Activated T-cell treated with anti-CD3 and anti-CD28 coated beads, Interleukin-2, amount 50 U/mL, for 72 hours (primary cell): ENCODE data around the gene KCTD5. TPM values are rescaled to one million over a fixed set of nuclear protein-coding genes. Genes with fewer than 3 reads are reported as not detected.
A peak's percentile ranks its signal among the peaks of the same experiment; 100 is the strongest.
"Not testable (repeated sequence)": the region's sequence is repeated elsewhere in the genome, so short reads cannot be mapped to it uniquely, and the experiment has no call there.

Experiments
- ATAC-seq, 2 donors: fragments of 150-1000 bp; cut with Tn5 transposase; replicated peaks in 1 of 2; 2 replicates each; pipeline ENCODE4 v1.10.0; 2021; ENCODE audit warnings: moderate library complexity in 2 of 2, mild to moderate bottlenecking in 1 of 2
- DNase-seq, 2 donors: peaks; one replicate each; pipeline ENCODE4 v3.0.0; 2021 to 2022; ENCODE audit warnings: mixed read lengths in 1 of 2
- H3K27ac Mint-ChIP-seq: one replicate; pipeline ENCODE4 v1.8.0; 2022; ENCODE audit warnings: mild to moderate bottlenecking, moderate library complexity, mixed read lengths
- H3K27me3 Mint-ChIP-seq: one replicate; pipeline ENCODE4 v1.8.0; 2022; ENCODE audit warnings: low read depth, mixed read lengths
- H3K36me3 Mint-ChIP-seq, 2 donors: one replicate each; pipeline ENCODE4 v1.8.0; 2022; ENCODE audit warnings: mixed read lengths in 2 of 2, mild to moderate bottlenecking in 1 of 2; ENCODE audit not compliant: insufficient read depth in 2 of 2
- H3K4me1 Mint-ChIP-seq: one replicate; pipeline ENCODE4 v1.8.0; 2022; ENCODE audit warnings: low read depth, mixed read lengths
- H3K4me3 Mint-ChIP-seq, 2 donors: one replicate each; pipeline ENCODE4 v1.8.0; 2022; ENCODE audit warnings: mild to moderate bottlenecking in 2 of 2, mixed read lengths in 2 of 2, moderate library complexity in 2 of 2
- H3K9me3 Mint-ChIP-seq, 2 donors: one replicate each; pipeline ENCODE4 v1.8.0; 2022; ENCODE audit warnings: mixed read lengths in 2 of 2
- total RNA-seq, 2 donors: library from RNA; stranded (reverse); gene quantifications; one replicate each; pipeline ENCODE4 v1.2.3, GENCODE V29; 2022

Gene KCTD5
- total RNA-seq, 2 donors from 2014 or later = 44.8 to 50.2 TPM

- Mint-ChIP-seq H3K27me3 (peaks cover 6% of the 10 kb centered on the region), H3K36me3 (no peaks in the 10 kb centered on the region), H3K4me3 (peak overlapping the region; percentile 83 to 85), H3K27ac (peak overlapping the region; percentile 68), H3K4me1 (peaks cover 5% of the 10 kb centered on the region), H3K9me3 (no peaks in the 10 kb centered on the region)
- DNase-seq (peak; percentile 92 to 94), ATAC-seq (peak; percentile 90)
These were observed 38.7 kb downstream of the KCTD5 start for GRCh38 chr16:2720719-2721633.

DNA sequence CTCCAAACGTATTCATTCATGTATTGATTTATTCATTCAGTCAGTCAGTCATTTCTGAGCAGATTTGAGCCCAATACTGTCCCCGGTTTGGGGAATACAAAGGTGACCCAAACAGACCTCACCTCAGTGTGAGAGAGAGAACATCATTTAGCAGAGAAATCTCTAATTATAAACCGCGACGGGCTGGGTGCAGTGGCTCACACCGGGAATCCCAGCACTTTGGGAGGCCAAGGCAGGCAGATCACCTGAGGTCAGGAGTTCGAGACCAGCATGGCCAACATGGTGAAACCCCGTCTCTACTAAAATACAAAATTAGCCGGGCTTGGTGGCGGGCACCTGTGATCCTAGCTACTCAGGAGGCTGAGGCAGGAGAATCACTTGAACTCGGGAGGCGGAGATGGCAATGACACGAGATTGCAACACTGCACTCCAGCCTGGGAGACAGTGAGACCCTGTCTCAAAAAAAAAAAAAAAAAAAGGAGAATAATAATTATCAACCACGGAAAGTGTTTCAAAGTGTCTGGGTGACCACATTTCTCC lies 39.4 kb downstream of the KCTD5 start:
- ATAC-seq, H3K36me3 Mint-ChIP-seq, DNase-seq, H3K27ac Mint-ChIP-seq, H3K9me3 Mint-ChIP-seq, H3K27me3 Mint-ChIP-seq, H3K4me1 Mint-ChIP-seq: not testable (repeated sequence)
- H3K4me3 Mint-ChIP-seq = peak overlapping the region; percentile 69 to 73

GRCh38 chr16:2724088-2724676 lies 41.9 kb downstream of the KCTD5 start:
- ATAC-seq (no peak), DNase-seq (no peak)
- Mint-ChIP-seq H3K27ac (no peak overlapping the region), H3K9me3 (no peaks in the 10 kb centered on the region), H3K36me3 (no peaks in the 10 kb centered on the region), H3K4me1 (peaks cover 7% of the 10 kb centered on the region), H3K4me3 (no peak overlapping the region), H3K27me3 (peaks cover 6% of the 10 kb centered on the region)

DNA sequence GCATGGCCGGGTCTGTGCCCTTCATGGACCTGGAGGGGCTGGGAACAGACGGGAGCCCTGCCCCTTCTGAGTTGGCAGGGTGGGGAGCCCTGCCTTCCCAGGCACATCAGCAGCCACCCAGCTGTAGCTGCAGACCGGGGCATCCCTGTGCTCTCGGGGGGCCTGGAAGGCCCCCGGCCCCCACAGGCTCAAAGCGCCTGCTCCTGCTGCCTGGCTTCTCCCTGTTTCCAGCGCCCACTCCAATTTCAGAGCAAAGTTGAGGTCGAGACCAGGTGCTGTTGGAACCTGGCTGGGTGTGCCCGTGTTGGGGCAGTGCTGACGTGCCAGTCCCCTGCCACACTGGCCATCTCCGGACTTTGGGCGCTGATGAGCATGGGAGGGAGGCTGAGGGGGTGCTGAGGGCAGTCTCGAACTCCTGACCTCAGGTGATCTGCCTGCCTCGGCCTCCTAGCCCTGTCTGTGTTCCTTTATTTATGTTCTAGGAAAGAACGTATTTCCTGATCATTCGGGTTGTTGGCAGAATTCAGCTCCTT lies 42.6 kb downstream of the KCTD5 start:
- Mint-ChIP-seq H3K36me3 (no peaks in the 10 kb centered on the region), H3K4me1 (peaks cover 7% of the 10 kb centered on the region), H3K4me3 (no peak overlapping the region), H3K27ac (no peak overlapping the region), H3K9me3 (no peaks in the 10 kb centered on the region), H3K27me3 (peaks cover 6% of the 10 kb centered on the region)
- no peak for ATAC-seq
- no peak for DNase-seq

DNA sequence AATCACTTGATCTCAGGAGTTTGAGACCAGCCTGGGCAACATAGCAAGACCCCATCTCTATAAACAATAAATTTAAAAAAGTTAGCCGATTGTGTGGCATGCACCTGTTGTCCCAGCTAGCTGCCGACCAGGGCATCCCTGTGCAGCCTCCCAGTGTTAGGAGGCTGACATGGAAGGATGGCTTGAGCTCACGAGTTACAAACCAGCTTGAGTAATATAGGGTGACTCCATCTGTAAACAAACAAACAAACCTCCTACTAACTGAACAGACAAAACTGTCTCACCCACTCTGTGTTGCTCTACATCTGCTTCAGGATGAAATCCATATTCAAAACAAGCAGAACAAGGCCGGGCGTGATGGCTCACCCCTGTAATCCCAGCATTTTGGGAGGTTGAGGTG lies 44.6 kb downstream of the KCTD5 start:
- no peak for ATAC-seq
- Mint-ChIP-seq H3K27ac (no peak overlapping the region), H3K4me1 (peaks cover 7% of the 10 kb centered on the region), H3K27me3 (peaks cover 6% of the 10 kb centered on the region), H3K9me3 (no peaks in the 10 kb centered on the region), H3K4me3 (no peak overlapping the region), H3K36me3 (no peaks in the 10 kb centered on the region)
- DNase-seq = no peak

DNA sequence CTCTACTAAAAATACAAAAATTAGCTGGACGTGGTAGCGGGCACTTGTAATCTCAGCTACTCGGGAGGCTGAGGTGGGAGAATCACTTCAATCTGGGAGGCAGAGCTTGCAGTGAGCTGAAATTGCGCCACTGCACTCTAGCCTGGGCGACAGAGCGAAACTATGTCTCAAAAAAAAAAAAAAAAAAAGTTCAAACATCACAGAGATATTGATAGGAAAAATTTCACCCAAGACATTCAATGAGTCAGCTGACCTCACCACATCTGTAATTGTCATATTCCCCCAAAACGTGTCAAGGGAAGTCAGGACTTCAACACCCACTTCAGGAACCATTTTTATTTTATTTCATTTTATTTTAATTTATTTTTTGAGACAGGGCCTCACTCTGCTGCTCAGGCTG lies 45.7 kb downstream of the KCTD5 start:
- H3K27me3 Mint-ChIP-seq = peaks cover 6% of the 10 kb centered on the region
- peaks cover 7% of the 10 kb centered on the region for H3K4me1 Mint-ChIP-seq
- ATAC-seq = peak in 1 of 2 donors; percentile 51
- no peak for DNase-seq
- no peaks in the 10 kb centered on the region for H3K36me3 Mint-ChIP-seq
- H3K9me3 Mint-ChIP-seq = no peaks in the 10 kb centered on the region
- no peak overlapping the region for H3K27ac Mint-ChIP-seq
- no peak overlapping the region for H3K4me3 Mint-ChIP-seq

DNA sequence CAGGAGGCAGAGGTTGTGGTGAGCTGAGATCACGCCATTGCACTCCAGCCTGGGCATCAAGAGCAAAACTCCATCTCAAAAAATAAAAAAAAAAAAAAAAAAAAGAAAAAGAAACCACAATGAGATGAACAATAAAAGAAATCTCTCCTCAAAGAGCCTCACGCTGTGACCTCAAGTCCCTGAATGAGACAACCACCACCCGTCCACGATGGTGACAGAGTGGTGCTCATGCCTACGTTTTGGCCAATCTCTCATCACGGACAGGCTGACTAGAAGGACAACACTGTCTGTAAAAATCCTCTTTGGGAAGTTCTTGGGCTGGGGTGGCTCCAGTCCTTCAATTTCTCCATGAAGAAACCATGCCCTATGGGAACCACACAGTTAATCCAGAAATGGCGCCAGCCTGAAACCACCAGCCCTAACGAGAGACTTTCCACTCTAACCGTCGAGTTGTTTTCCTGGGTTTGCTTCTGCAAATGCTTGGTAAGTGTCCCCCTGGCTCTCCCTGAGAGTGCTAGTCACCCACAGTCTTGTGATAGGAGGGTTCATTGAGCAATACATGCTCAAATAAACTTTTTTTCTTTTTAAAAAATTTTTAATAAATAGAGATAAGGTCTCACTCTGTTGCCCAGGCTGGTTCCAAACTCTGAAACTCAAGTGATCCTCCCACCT lies 52.7 kb downstream of the KCTD5 start:
- H3K9me3 Mint-ChIP-seq = no peaks in the 10 kb centered on the region
- H3K36me3 Mint-ChIP-seq = no peaks in the 10 kb centered on the region
- no peak overlapping the region for H3K27ac Mint-ChIP-seq
- no peaks in the 10 kb centered on the region for H3K27me3 Mint-ChIP-seq
- no peaks in the 10 kb centered on the region for H3K4me1 Mint-ChIP-seq
- DNase-seq (no peak), ATAC-seq (peak in 1 of 2 donors; percentile 69)
- H3K4me3 Mint-ChIP-seq = no peak overlapping the region

GRCh38 chr16:2736476-2737237 lies 54.3 kb downstream of the KCTD5 start:
- no peak for DNase-seq
- Mint-ChIP-seq H3K9me3 (no peaks in the 10 kb centered on the region), H3K27me3 (no peaks in the 10 kb centered on the region), H3K4me3 (no peak overlapping the region), H3K36me3 (no peaks in the 10 kb centered on the region), H3K4me1 (no peaks in the 10 kb centered on the region), H3K27ac (no peak overlapping the region)
- no peak for ATAC-seq

GRCh38 chr16:2737238-2737605 lies 54.9 kb downstream of the KCTD5 start:
- H3K4me1 Mint-ChIP-seq = no peaks in the 10 kb centered on the region
- DNase-seq (no peak), ATAC-seq (no peak)
- H3K27me3 Mint-ChIP-seq = no peaks in the 10 kb centered on the region
- no peaks in the 10 kb centered on the region for H3K36me3 Mint-ChIP-seq
- H3K27ac Mint-ChIP-seq = no peak overlapping the region
- H3K9me3 Mint-ChIP-seq = no peaks in the 10 kb centered on the region
- H3K4me3 Mint-ChIP-seq = no peak overlapping the region

DNA sequence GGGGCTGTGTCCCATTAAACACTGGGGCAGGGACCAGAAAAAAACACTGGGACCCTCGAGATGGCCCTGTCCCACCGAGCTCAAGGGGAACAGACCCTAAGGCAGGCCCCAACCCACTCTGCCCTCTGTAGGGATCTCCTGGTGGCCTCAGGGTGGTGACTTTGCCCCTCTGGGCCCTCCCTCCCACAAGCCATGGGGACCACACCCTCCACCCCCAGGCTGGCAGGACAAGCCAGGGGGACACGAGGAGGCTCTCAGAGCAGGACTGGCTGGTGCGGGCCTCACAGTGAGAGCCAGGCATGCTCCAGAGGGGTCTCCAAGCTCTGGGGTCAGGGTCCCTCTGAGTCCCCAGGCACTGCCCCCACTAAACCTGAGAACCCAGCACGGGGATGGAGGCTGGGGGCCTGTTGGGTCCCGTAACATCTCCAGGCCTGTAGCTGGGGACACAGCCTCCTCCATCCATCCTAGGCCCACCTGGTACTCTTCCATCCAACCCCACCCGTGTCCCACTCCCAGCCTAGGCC lies 55.6 kb downstream of the KCTD5 start:
- Mint-ChIP-seq H3K27ac (no peak overlapping the region), H3K4me3 (no peak overlapping the region), H3K36me3 (no peaks in the 10 kb centered on the region), H3K9me3 (no peaks in the 10 kb centered on the region), H3K4me1 (no peaks in the 10 kb centered on the region), H3K27me3 (no peaks in the 10 kb centered on the region)
- ATAC-seq = no peak
- no peak for DNase-seq

GRCh38 chr16:2738615-2739014 lies 56.3 kb downstream of the KCTD5 start:
- Mint-ChIP-seq H3K9me3 (no peaks in the 10 kb centered on the region), H3K36me3 (no peaks in the 10 kb centered on the region), H3K27me3 (no peaks in the 10 kb centered on the region), H3K27ac (no peak overlapping the region), H3K4me3 (no peak overlapping the region), H3K4me1 (no peaks in the 10 kb centered on the region)
- ATAC-seq (no peak), DNase-seq (no peak)

DNA sequence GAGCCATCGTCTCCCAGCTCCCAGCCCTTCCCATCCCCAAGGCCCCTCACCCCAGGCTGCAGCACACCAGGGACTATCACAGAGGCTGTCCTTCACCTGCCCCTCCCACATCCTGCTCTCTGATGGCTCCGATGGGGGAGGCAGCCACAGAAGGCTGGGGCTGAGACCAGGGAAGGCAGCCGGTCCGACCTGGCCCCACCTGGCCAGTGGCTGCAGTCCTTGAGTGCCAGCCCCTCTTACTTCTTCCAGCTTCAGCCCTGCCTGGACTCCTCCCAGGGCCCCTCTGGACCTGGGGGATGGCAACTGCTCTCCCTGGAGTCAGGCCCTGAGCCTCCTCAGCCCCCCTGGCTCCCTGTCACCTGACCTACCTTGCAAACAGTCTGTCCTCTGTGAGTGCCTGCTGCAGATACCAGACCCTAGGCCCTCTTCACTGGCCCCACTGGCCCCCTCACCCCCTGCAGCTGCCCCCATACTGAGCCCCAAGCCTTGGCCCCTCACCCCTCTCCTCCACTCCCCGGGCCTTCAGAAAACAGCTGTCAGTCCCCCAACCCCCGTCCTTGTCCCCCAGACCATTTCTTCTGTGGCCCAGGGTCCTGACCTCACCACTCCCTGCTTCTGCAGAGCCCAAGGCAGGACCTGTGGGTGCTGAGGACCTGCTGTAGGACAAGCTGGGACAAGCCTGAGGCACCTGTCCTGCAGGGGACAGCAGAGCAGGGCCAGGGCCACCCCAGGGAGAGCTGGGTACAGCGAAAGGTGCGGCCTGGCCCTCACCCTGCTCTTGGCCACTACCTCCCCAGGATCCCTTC lies 57.5 kb downstream of the KCTD5 start:
- Mint-ChIP-seq H3K36me3 (no peaks in the 10 kb centered on the region), H3K9me3 (no peaks in the 10 kb centered on the region), H3K4me1 (no peaks in the 10 kb centered on the region), H3K4me3 (no peak overlapping the region), H3K27me3 (no peaks in the 10 kb centered on the region), H3K27ac (no peak overlapping the region)
- DNase-seq (no peak), ATAC-seq (no peak)
